GM18526 (cell line): Measurements from ENCODE around the gene NLRP6.
A peak's percentile ranks its signal among the peaks of the same experiment; 100 is the strongest.

Source experiments
- POLR2A ChIP-seq: IDR thresholded peaks from 3 replicates; pipeline ENCODE4 v1.6.1; 2011; ENCODE audit not compliant: insufficient read length; ENCODE audit errors: extremely low read depth

The NLRP6 gene

GRCh38 chr11:284105-285020 is 6.2 kb downstream of the NLRP6 start:
- TF ChIP-seq POLR2A: no peak

- TF ChIP-seq POLR2A: no peak
Observed at GRCh38 chr11:285021-285893, 7.0 kb downstream of the NLRP6 start.

DNA sequence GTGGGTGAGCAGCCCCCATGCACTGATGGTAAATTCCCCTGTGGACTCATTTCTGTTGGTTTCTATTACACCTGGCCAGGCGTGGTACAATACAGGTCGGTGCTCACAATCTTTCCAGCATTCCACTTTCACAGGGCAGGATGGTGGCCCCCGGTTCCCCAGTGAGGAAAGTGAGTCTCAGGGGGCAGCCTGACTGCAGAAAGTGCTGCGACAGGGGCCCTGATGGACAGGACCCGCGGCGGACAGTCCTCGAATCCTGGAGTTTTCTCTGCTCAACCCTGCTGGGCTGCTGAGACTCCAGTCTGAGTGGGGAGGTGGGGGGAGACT is 7.7 kb downstream of the NLRP6 start:
- TF ChIP-seq POLR2A: no peak

DNA sequence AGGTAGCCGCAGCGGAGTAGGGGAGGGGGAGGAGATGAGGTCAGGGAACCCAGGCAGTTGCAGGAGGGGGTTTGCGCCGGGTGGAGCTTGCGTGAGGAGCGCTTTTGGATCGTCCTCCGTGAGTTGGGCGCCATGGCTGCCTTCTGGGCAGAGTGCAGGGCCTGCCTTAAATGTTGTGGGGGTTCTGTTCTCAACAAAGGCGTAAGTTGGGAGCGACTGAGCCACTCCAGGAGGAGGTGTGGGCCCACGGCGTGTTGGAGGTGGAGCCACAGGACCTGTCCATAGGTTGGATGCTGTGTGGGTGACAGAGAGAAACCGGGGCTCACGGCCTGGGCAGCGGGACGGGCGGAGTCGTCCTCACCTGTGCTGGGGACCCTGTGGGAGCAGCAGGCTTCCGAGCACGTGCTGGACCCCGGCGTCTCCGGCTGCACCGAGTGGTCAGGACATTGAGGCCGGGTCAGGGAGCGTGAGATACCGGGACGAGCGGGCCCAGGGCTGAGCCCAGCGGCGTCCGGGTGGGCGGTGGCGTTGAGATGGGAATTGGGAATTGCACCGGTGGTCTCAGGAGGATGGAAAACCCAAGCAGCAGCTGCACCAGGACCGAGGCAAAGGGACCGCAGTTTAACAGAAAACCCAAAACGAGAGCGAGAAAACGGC is 9.7 kb downstream of the NLRP6 start:
- TF ChIP-seq POLR2A: no peak

GRCh38 chr11:288478-289397 is 10.5 kb downstream of the NLRP6 start, which contains the start of gene PGGHG:
Gene PGGHG (plus strand): TSS chr11:289126. CDS start chr11:289817, 691 bp downstream.
- peak; percentile 52 for TF ChIP-seq POLR2A

- TF ChIP-seq POLR2A: no peak
Observed at GRCh38 chr11:289398-289711, 11.1 kb downstream of the NLRP6 start.

DNA sequence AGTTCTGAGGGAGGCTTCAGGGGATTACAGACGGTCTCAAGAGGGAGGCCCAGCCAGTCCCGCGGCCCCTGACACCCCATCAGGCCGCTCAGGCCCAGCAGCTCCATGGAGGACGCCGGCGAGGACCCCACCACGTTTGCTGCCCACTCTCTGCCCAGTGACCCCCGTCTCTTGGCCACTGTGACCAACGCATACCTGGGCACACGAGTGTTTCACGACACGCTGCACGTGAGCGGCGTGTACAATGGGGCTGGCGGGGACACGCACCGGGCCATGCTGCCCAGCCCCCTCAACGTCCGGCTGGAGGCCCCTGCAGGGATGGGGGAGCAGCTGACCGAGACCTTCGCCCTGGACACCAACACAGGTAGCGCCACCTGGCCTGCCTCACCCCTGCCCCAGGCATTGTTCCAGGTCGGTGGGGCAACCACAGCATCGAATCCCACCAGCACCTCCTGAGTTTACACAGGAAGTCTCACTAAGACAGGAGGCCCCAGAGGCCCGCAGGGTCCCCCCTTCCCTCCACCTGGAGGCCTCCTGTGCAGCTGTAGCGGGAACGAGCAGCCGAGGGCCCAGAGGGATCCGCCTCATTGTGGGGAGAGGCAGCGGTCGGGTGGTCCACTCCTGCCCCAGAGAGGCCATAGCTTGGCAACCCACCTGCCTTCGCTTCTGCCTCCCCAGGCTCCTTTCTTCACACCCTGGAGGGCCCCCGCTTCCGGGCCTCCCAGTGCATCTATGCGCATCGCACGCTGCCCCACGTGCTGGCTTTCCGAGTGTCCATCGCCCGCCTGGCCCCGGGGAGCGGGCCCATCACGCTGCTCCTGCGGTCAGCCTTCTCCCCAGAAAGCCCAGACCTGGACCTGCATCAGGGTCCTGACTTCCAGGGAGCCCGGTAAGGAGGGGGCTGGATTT is 11.8 kb downstream of the NLRP6 start:
- no peak for TF ChIP-seq POLR2A

DNA sequence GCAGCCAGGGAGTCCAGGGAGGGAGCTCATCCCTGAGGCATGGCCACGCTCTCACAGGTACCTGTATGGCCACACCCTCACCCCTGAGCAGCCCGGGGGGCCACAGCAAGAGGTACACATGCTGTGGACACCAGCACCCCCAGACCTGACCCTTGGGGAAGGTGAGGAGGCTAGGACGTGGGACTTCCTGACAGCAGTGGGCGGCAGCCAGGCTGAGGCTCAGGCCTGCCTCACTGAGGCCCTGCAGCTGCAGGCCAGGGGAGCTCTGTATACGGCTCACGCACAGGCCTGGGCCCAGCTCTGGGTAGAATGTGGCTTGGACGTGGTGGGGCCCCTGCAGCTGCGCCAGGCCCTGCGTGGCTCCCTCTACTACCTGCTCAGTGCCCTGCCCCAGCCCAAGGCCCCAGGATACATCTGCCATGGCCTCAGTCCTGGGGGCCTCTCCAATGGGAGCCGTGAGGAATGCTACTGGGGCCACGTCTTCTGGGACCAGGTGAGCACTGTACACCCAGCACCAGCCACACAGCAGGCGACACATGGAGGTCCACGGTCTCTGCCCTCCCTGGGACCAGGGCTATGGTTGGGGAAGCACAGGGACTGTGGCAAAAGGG is 12.5 kb downstream of the NLRP6 start:
- no peak for TF ChIP-seq POLR2A

GRCh38 chr11:291281-292210 is 13.3 kb downstream of the NLRP6 start:
- TF ChIP-seq POLR2A: no peak

GRCh38 chr11:292211-293121 is 14.3 kb downstream of the NLRP6 start:
- TF ChIP-seq POLR2A: no peak

DNA sequence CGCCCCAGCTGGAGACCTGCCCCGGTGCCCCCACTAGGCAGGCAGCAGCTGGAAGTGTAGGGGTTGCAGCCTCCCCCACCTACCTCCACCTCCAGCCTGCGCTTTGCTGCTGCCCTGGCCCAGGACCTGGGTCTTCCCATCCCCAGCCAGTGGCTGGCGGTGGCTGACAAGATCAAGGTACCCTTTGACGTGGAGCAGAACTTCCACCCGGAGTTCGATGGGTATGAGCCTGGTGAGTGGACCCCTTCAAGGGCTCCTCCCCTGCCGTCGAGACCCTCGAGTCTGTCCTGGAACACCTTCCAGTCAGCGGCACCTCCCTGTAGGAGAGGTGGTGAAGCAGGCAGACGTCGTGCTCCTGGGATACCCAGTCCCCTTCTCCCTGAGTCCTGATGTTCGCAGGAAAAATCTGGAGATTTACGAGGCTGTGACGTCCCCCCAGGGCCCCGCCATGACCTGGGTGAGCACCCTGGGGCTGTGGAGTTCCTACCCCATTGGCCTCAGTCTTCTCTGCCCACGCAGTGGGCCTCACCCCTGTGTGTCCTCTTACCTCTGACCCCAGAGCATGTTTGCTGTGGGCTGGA is 15.2 kb downstream of the NLRP6 start:
- no peak for TF ChIP-seq POLR2A
